Peyer's patch (tissue), 4 donors: ENCODE results near the gene CSNK1E. TPM values are rescaled to one million over a fixed set of nuclear protein-coding genes. Genes with fewer than 3 reads are reported as not detected.
"Not testable (repeated sequence)": the region's sequence is repeated elsewhere in the genome, so short reads cannot be mapped to it uniquely, and the experiment has no call there.

Experiments
- DNase-seq, 3 donors: peaks; one replicate each; pipeline ENCODE4 v3.0.0-alpha.2; 2017 to 2019
- H3K27ac ChIP-seq, 4 donors: fragments of 200-600 bp; sonication (generic); one replicate each; pipeline ENCODE4 v1.5.1; 2016 to 2019
- H3K27me3 ChIP-seq, 2 donors: fragments of 200-600 bp; sonication (generic); one replicate each; pipeline ENCODE4 v1.5.1; 2019
- H3K36me3 ChIP-seq, 3 donors: fragments of 200-600 bp; sonication (generic); one replicate each; pipeline ENCODE4 v1.5.1; 2016 to 2019
- H3K4me1 ChIP-seq, 4 donors: fragments of 200-600 bp; sonication (generic); one replicate each; pipeline ENCODE4 v1.5.1; 2016 to 2019
- H3K4me3 ChIP-seq, 4 donors: fragments of 200-600 bp; sonication (generic); 1 replicate in 3 of 4; 2 replicates in 1 of 4; pipeline ENCODE4 v1.5.1; 2016 to 2019; ENCODE audit warnings: mild to moderate bottlenecking in 1 of 4
- H3K9me3 ChIP-seq, 4 donors: fragments of 200-600 bp; sonication (generic); one replicate each; pipeline ENCODE4 v1.5.1; 2016 to 2019; ENCODE audit warnings: mild to moderate bottlenecking in 1 of 4
- CTCF ChIP-seq, 6 experiments: fragments of 450-650 bp in 4 of 6; fragments of 200-600 bp in 2 of 6; sonication (generic) in 1 of 6; IDR thresholded peaks; one replicate each; pipeline ENCODE4 v1.5.1; 2017 to 2019; ENCODE audit warnings: antibody characterized with exemption in 6 of 6, mild to moderate bottlenecking in 3 of 6, moderate library complexity in 1 of 6
- POLR2A ChIP-seq, 2 donors: fragments of 450-650 bp; IDR thresholded peaks; one replicate each; pipeline ENCODE4 v1.5.1; 2017; ENCODE audit warnings: antibody characterized with exemption in 2 of 2, mild to moderate bottlenecking in 2 of 2, moderate library complexity in 2 of 2
- total RNA-seq, 4 donors: library from RNA; depleted of rRNA; stranded (reverse); fragments of >200 nt; gene quantifications; one replicate each; pipeline ENCODE4 v1.1.0, GENCODE V29; 2016

The CSNK1E gene
- 100 to 1,000 TPM in 3 of 4 donors, 10 to 100 TPM in 1; 39.1 to 254 (median 114) TPM for total RNA-seq

GRCh38 chr22:38317122-38317994 is at the start of gene CSNK1E:
CSNK1E (minus strand) TSS chr22:38317433; CDS start chr22:38314157, 3,276 bp downstream.
- Histone ChIP-seq H3K9me3 (no peaks in the 10 kb centered on the region), H3K27me3 (no peaks in the 10 kb centered on the region), H3K27ac (peak within 1 kb of the TSS; percentile 92 to 100 (median 96)), H3K36me3 (no peaks in the 10 kb centered on the region), H3K4me3 (peak within 1 kb of the TSS; percentile 57 to 90 (median 68)), H3K4me1 (peaks cover 0 to 50% (median 14%) of the 10 kb centered on the region in 4 donors)
- peak; percentile 80 to 92 (median 86) for DNase-seq
- TF ChIP-seq POLR2A (IDR thresholded peaks at IDR 0.05), result peak; percentile 36 to 42
- no peak for TF ChIP-seq CTCF (IDR thresholded peaks at IDR 0.05)

- not testable (repeated sequence) for DNase-seq, H3K27me3 ChIP-seq, H3K36me3 ChIP-seq, H3K4me1 ChIP-seq, H3K27ac ChIP-seq, H3K4me3 ChIP-seq, H3K9me3 ChIP-seq
Observed at GRCh38 chr22:38365829-38366228, 48.6 kb upstream of the CSNK1E start.

- not testable (repeated sequence) for DNase-seq, H3K27ac ChIP-seq, H3K4me1 ChIP-seq, H3K36me3 ChIP-seq, H3K4me3 ChIP-seq, H3K27me3 ChIP-seq, H3K9me3 ChIP-seq
Observed at GRCh38 chr22:38365174-38365573, 47.9 kb upstream of the CSNK1E start.

GRCh38 chr22:38360560-38360959 is 43.3 kb upstream of the CSNK1E start:
- not testable (repeated sequence) for H3K36me3 ChIP-seq, H3K9me3 ChIP-seq, DNase-seq, H3K4me1 ChIP-seq, H3K27ac ChIP-seq, H3K4me3 ChIP-seq, H3K27me3 ChIP-seq

- H3K27me3 ChIP-seq, H3K4me3 ChIP-seq, H3K27ac ChIP-seq, H3K4me1 ChIP-seq, H3K36me3 ChIP-seq, DNase-seq, H3K9me3 ChIP-seq: not testable (repeated sequence)
Observed at GRCh38 chr22:38359817-38360216, 42.6 kb upstream of the CSNK1E start.

- H3K36me3 ChIP-seq, H3K27ac ChIP-seq, H3K4me3 ChIP-seq, H3K27me3 ChIP-seq, H3K9me3 ChIP-seq, DNase-seq, H3K4me1 ChIP-seq: not testable (repeated sequence)
Observed at GRCh38 chr22:38357971-38358370, 40.7 kb upstream of the CSNK1E start.

GRCh38 chr22:38355275-38355674 is 38.0 kb upstream of the CSNK1E start:
- DNase-seq, result no peak
- Histone ChIP-seq H3K4me3 (no peak overlapping the region), H3K27me3 (no peaks in the 10 kb centered on the region), H3K27ac (no peak overlapping the region), H3K4me1 (no peaks in the 10 kb centered on the region), H3K36me3 (peaks cover 0 to 4% (median 0%) of the 10 kb centered on the region in 3 donors), H3K9me3 (no peaks in the 10 kb centered on the region)
- TF ChIP-seq CTCF (IDR thresholded peaks at IDR 0.05) (no peak), POLR2A (IDR thresholded peaks at IDR 0.05) (no peak)

- no peaks in the 10 kb centered on the region for H3K9me3 ChIP-seq
- H3K4me3 ChIP-seq, result no peak overlapping the region
- no peak overlapping the region for H3K27ac ChIP-seq
- DNase-seq, result no peak
- H3K4me1 ChIP-seq, result no peaks in the 10 kb centered on the region
- peaks cover 0 to 4% (median 0%) of the 10 kb centered on the region in 3 donors for H3K36me3 ChIP-seq
- no peak for TF ChIP-seq POLR2A (IDR thresholded peaks at IDR 0.05)
- TF ChIP-seq CTCF (IDR thresholded peaks at IDR 0.05), result no peak
- H3K27me3 ChIP-seq, result no peaks in the 10 kb centered on the region
Observed at GRCh38 chr22:38353701-38354100, 36.5 kb upstream of the CSNK1E start.
